HepG2 (cell line): ENCODE results near the gene SIRT7. TPM values are rescaled to one million over a fixed set of nuclear protein-coding genes. Genes with fewer than 3 reads are reported as not detected.

Experiments used
- CREB3 ChIP-seq: sonication (generic); formaldehyde crosslinking; IDR thresholded peaks from 2 replicates; pipeline ENCODE4 v1.5.0; 2020; ENCODE audit warnings: missing genetic modification reagents
- HNRNPL ChIP-seq: fragments of 200-400 bp; formaldehyde crosslinking; IDR thresholded peaks from 2 replicates; pipeline ENCODE4 v1.6.1; 2017; ENCODE audit warnings: mild to moderate bottlenecking, low read depth, low read length
- KDM2A ChIP-seq: sonication (generic); formaldehyde crosslinking; IDR thresholded peaks from 2 replicates; pipeline ENCODE4 v1.4.0; 2020; ENCODE audit warnings: low read depth, missing genetic modification reagents, borderline replicate concordance
- MBNL3 ChIP-seq: fragments of 250-450 bp; sonication (Bioruptor Pico); conservative IDR thresholded peaks from 2 replicates; pipeline ENCODE4 v1.8.0; 2022; ENCODE audit warnings: mild to moderate bottlenecking, inconsistent platforms
- MED8 ChIP-seq: sonication (generic); formaldehyde crosslinking; IDR thresholded peaks from 2 replicates; pipeline ENCODE4 v1.8.1; 2023; ENCODE audit warnings: mild to moderate bottlenecking, missing genetic modification reagents; ENCODE audit not compliant: insufficient replicate concordance
- NCOA1 ChIP-seq: sonication (generic); formaldehyde crosslinking; IDR thresholded peaks from 2 replicates; pipeline ENCODE4 v1.9.0; 2021; ENCODE audit warnings: missing genetic modification reagents
- SAFB2 ChIP-seq: sonication (generic); formaldehyde crosslinking; IDR thresholded peaks from 2 replicates; pipeline ENCODE4 v1.5.1; 2020; ENCODE audit warnings: missing genetic modification reagents, low read depth, mild to moderate bottlenecking, borderline replicate concordance
- TBX2 ChIP-seq: sonication (generic); formaldehyde crosslinking; IDR thresholded peaks from 2 replicates; pipeline ENCODE4 v1.5.0; 2020; ENCODE audit warnings: missing genetic modification reagents, mild to moderate bottlenecking, borderline replicate concordance
- TGIF2 ChIP-seq: IDR thresholded peaks from 2 replicates; pipeline ENCODE4 v1.6.1; 2016; ENCODE audit warnings: control low read depth, missing compliant biosample characterization
- ZNF101 ChIP-seq: sonication (generic); formaldehyde crosslinking; IDR thresholded peaks from 2 replicates; pipeline ENCODE4 v1.4.0; 2020; ENCODE audit warnings: mild to moderate bottlenecking, low read depth, missing genetic modification reagents, borderline replicate concordance
- ZNF318 ChIP-seq: sonication (generic); formaldehyde crosslinking; IDR thresholded peaks from 2 replicates; pipeline ENCODE4 v1.4.0; 2020; ENCODE audit warnings: mild to moderate bottlenecking, missing genetic modification reagents
- ZNF609 ChIP-seq: sonication (generic); formaldehyde crosslinking; IDR thresholded peaks from 2 replicates; pipeline ENCODE4 v1.4.0; 2020; ENCODE audit warnings: mild to moderate bottlenecking, missing genetic modification reagents, borderline replicate concordance
- ZNF713 ChIP-seq: sonication (generic); formaldehyde crosslinking; IDR thresholded peaks from 2 replicates; pipeline ENCODE4 v1.4.0; 2020; ENCODE audit warnings: mild to moderate bottlenecking, missing genetic modification reagents
- ZNF740 ChIP-seq: sonication (generic); formaldehyde crosslinking; IDR thresholded peaks from 2 replicates; pipeline ENCODE4 v1.4.0; 2020; ENCODE audit warnings: missing genetic modification reagents
- ZNF768 ChIP-seq: sonication (generic); formaldehyde crosslinking; IDR thresholded peaks from 2 replicates; pipeline ENCODE4 v1.4.0; 2020; ENCODE audit warnings: missing genetic modification reagents
- ZSCAN30 ChIP-seq: sonication (generic); formaldehyde crosslinking; IDR thresholded peaks from 2 replicates; pipeline ENCODE4 v1.5.0; 2020; ENCODE audit warnings: mild to moderate bottlenecking, missing genetic modification reagents
- polyA plus RNA-seq, 8 experiments: library from polyadenylated mRNA; depleted of rRNA in 3 of 8; stranded (reverse) in 7 of 8; unstranded in 1 of 8; fragments of >200 nt; fragmentation: Illumina TruSeq in 4 of 8; extraction: Trizol in 4 of 8; gene quantifications; 2 replicates each; pipeline versions ENCODE4 v1.2.1 to v1.2.3, GENCODE V29; 2011 to 2016; ENCODE audit warnings: low read depth in 4 of 8, missing spikeins in 1 of 8, mixed read lengths in 1 of 8; ENCODE audit not compliant: insufficient read depth in 1 of 8
- total RNA-seq, 5 experiments: library from RNA; depleted of rRNA; stranded (reverse); fragments of >200 nt; fragmentation: Illumina TruSeq; extraction: Trizol; gene quantifications; 2 replicates each; pipeline ENCODE4 v1.2.3, GENCODE V29; 2016; ENCODE audit warnings: low read depth in 1 of 5

The SIRT7 gene
- total and polyA plus RNA-seq, 2 of the 13 experiments (the other 11 are each of a cell fraction or from before 2014, with no cell fraction given): 8.3 to 24.8 TPM

GRCh38 chr17:81952792-81953228 lies 34.8 kb upstream of the SIRT7 start (continued):
- TF ChIP-seq CREB3 (CRISPR knock-in tag) (no peak), ZNF740 (CRISPR knock-in tag) (0 out of 2 replicates have a peak, but pooled peaks have one; percentile 21), TGIF2 (CRISPR knock-in tag) (peak; percentile 66; the same call in 1 of the 2 replicates), ZNF768 (CRISPR knock-in tag) (peak; percentile 52; the same call in 1 of the 2 replicates), MBNL3 (CRISPR knock-in tag) (no peak), HNRNPL (peak; percentile 76), ZNF318 (CRISPR knock-in tag) (0 out of 2 replicates have a peak, but pooled peaks have one; percentile 73), MED8 (CRISPR knock-in tag) (no peak), ZNF101 (CRISPR knock-in tag) (no peak), ZNF609 (CRISPR knock-in tag) (0 out of 2 replicates have a peak, but pooled peaks have one; percentile 21), TBX2 (CRISPR knock-in tag) (no peak), ZNF713 (CRISPR knock-in tag) (no peak), ZSCAN30 (no peak), KDM2A (CRISPR knock-in tag) (no peak), NCOA1 (CRISPR knock-in tag) (no peak), SAFB2 (CRISPR knock-in tag) (no peak)
